Uterus (tissue), 4 donors: ENCODE measurements around the gene RIMS1. TPM values are rescaled to one million over a fixed set of nuclear protein-coding genes. Genes with fewer than 3 reads are reported as not detected.

Experiments
- DNase-seq, 2 donors: peaks; one replicate each; pipeline ENCODE4 v3.0.0-alpha.2; 2019 to 2020
- H3K27ac ChIP-seq, 2 donors: fragments of 200-600 bp; sonication (generic); 1 replicate in 1 of 2; 2 replicates in 1 of 2; pipeline ENCODE4 v1.5.1; 2016 to 2018
- H3K27me3 ChIP-seq, 2 donors: fragments of 200-600 bp; sonication (generic); one replicate each; pipeline ENCODE4 v1.5.1; 2018 to 2019; ENCODE audit warnings: control low read depth in 1 of 2
- H3K36me3 ChIP-seq, 2 donors: fragments of 200-600 bp; sonication (generic); one replicate each; pipeline ENCODE4 v1.5.1; 2019; ENCODE audit warnings: control low read depth in 1 of 2
- H3K4me1 ChIP-seq, 2 donors: fragments of 200-600 bp; sonication (generic); one replicate each; pipeline ENCODE4 v1.5.1; 2018 to 2019; ENCODE audit warnings: control low read depth in 1 of 2
- H3K4me3 ChIP-seq, 2 donors: fragments of 200-600 bp; sonication (generic); 1 replicate in 1 of 2; 2 replicates in 1 of 2; pipeline ENCODE4 v1.5.1; 2018 to 2019; ENCODE audit warnings: mild to moderate bottlenecking in 1 of 2
- H3K9me3 ChIP-seq, 2 donors: fragments of 200-600 bp; sonication (generic); one replicate each; pipeline ENCODE4 v1.5.1; 2019; ENCODE audit warnings: control low read depth in 1 of 2
- POLR2A ChIP-seq, 2 donors: fragments of 450-650 bp; IDR thresholded peaks; one replicate each; pipeline ENCODE4 v1.6.1; 2016; ENCODE audit warnings: antibody characterized with exemption in 2 of 2, mild to moderate bottlenecking in 1 of 2, moderate library complexity in 1 of 2
- intact Hi-C: fragments of 100-400 bp; cut with DNase I; formaldehyde crosslinking; loops from one replicate; pipeline ENCODE4 v1.15.1; 2023; ENCODE audit warnings: low total_unique reads
- total RNA-seq, 4 donors: library from RNA; depleted of rRNA in 3 of 4; stranded (reverse); fragments of >200 nt in 3 of 4; gene quantifications; one replicate each; pipeline versions ENCODE4 v1.1.0 to v1.2.4, GENCODE V29; 2014 to 2023
- TF ChIP-seq, protein P1 (sequence below), 4 experiments: fragments of 200-600 bp in 2 of 4; fragments of 450-650 bp in 2 of 4; sonication (generic) in 2 of 4; IDR thresholded peaks; one replicate each; pipeline ENCODE4 v1.5.1; 2016 to 2019; ENCODE audit warnings: antibody characterized with exemption in 4 of 4, mild to moderate bottlenecking in 2 of 4, moderate library complexity in 1 of 4
- donor health status: DM: yes; HTN: yes; CAD: no.

The RIMS1 gene
- total RNA-seq, 4 donors from 2014 or later, result 0.88 to 24.9 TPM; not detected in 2

DNA sequence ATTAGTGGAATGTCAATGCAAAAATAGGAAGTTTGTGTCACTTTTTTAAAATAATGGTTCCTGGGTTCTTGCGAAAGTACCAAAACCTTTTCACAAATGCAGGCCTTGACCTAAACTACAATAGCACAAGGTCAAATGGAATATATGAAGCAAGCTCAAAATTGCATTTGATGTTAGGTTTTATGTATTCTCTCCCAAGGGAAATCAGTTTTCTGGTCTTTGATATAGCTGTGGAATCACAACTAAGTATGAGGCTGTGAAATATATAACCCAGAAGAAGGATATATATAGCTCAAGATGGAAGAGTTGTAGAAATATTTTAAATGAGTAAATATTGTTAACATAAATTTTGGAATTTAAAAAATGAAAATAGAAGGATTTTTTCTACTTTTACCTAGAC lies 327.3 kb downstream of the RIMS1 start:
- H3K9me3 ChIP-seq, result no peaks in the 10 kb centered on the region
- no peak for DNase-seq
- H3K4me1 ChIP-seq, result no peaks in the 10 kb centered on the region
- H3K36me3 ChIP-seq, result no peaks in the 10 kb centered on the region
- no peak overlapping the region for H3K27ac ChIP-seq
- intact Hi-C loops, result no loop called here
- no peak overlapping the region for H3K4me3 ChIP-seq
- TF ChIP-seq, protein P1, sequence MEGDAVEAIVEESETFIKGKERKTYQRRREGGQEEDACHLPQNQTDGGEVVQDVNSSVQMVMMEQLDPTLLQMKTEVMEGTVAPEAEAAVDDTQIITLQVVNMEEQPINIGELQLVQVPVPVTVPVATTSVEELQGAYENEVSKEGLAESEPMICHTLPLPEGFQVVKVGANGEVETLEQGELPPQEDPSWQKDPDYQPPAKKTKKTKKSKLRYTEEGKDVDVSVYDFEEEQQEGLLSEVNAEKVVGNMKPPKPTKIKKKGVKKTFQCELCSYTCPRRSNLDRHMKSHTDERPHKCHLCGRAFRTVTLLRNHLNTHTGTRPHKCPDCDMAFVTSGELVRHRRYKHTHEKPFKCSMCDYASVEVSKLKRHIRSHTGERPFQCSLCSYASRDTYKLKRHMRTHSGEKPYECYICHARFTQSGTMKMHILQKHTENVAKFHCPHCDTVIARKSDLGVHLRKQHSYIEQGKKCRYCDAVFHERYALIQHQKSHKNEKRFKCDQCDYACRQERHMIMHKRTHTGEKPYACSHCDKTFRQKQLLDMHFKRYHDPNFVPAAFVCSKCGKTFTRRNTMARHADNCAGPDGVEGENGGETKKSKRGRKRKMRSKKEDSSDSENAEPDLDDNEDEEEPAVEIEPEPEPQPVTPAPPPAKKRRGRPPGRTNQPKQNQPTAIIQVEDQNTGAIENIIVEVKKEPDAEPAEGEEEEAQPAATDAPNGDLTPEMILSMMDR (IDR thresholded peaks at IDR 0.05), result no peak
- no peak for TF ChIP-seq POLR2A (IDR thresholded peaks at IDR 0.05)
- H3K27me3 ChIP-seq, result no peaks in the 10 kb centered on the region

DNA sequence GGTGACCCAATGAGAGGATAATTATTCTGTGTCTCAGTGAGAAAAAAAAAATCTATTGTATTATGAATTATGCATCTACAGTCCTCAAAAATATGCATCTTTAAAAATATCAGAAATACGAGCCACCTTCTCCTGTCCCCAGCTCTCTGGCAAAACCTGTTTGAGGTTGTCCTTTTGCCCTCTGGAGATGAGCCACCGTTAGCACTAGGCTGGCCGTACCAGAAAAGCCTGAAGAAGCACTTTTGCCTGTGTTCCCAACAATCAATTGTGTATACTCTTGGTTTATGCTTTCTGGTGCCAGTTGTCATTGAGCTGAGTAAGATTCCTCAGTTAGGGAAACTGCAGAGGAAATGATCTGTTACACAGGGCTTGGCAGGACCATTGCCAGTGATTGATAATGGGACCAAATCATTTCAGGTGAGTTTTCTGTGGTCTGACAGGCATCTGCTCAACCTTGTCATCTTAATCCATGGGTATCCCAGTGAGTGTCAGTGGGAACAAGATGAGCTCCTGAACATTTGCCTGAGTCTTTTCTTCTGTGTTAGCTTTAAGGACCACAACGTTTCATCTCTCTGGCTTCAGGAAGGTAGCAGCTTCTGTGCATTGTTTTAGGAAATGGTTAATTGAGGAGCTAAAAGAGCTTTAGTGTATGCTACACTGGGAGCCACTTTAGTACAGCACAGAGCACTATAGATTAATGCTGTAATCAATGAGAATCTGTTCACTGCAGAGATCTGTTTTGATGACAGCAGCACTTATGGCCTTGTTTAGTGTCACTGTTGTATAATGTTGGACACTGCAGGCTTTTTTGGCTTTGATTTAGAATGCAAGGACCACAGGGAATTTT lies 330.1 kb downstream of the RIMS1 start:
- TF ChIP-seq, protein P1 (IDR thresholded peaks at IDR 0.05), result no peak
- TF ChIP-seq POLR2A (IDR thresholded peaks at IDR 0.05), result no peak
- H3K27ac ChIP-seq, result no peak overlapping the region
- no peak overlapping the region for H3K4me3 ChIP-seq
- H3K4me1 ChIP-seq, result no peaks in the 10 kb centered on the region
- intact Hi-C loops, result no loop called here
- no peaks in the 10 kb centered on the region for H3K27me3 ChIP-seq
- H3K9me3 ChIP-seq, result no peaks in the 10 kb centered on the region
- no peaks in the 10 kb centered on the region for H3K36me3 ChIP-seq
- DNase-seq, result no peak

DNA sequence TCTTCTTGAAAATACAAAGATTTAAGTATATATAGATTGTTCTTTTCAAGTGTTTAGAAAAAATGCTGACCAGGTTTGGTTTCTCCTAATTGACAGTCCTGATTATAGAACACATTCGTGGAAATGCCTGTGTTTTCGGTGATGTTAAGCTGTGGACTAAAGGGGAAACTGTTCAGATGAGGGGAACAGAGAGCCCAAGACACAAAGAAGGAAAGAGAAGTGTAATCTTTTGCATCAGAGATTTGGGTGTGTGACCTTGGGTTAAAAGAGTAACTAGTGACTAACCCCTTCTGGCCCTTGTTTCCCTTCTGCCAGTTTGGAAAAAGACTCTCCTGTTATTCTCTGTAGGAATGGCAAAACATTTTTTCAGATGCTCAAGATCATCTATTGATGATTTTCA lies 331.3 kb downstream of the RIMS1 start:
- no peaks in the 10 kb centered on the region for H3K36me3 ChIP-seq
- TF ChIP-seq, protein P1 (IDR thresholded peaks at IDR 0.05), result no peak
- no peak for TF ChIP-seq POLR2A (IDR thresholded peaks at IDR 0.05)
- H3K4me3 ChIP-seq, result no peak overlapping the region
- H3K27me3 ChIP-seq, result no peaks in the 10 kb centered on the region
- no peak for DNase-seq
- H3K4me1 ChIP-seq, result no peaks in the 10 kb centered on the region
- H3K9me3 ChIP-seq, result no peaks in the 10 kb centered on the region
- intact Hi-C loops, result no loop called here
- no peak overlapping the region for H3K27ac ChIP-seq

DNA sequence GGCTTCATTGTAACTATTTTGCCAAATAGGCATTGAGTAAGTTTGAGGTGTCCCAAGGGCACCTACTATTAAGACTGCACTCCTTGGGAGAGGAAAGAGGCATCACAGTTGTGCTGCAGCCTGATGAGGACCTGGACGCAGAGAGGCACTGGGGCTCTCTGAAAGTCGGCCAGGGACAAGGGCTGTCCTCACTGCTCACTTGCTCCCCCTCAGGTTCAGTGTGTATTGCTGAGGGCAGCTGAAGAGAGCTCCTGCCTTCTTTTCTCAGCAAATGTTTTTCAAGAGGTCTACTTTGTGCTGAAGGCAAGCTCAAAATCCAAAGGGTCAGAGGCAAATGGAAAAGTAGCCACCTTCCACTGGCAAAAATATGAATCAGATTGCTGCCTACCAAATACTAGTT lies 331.8 kb downstream of the RIMS1 start:
- Histone ChIP-seq H3K4me3 (no peak overlapping the region), H3K9me3 (no peaks in the 10 kb centered on the region), H3K36me3 (no peaks in the 10 kb centered on the region), H3K27me3 (no peaks in the 10 kb centered on the region), H3K4me1 (no peaks in the 10 kb centered on the region), H3K27ac (no peak overlapping the region)
- no peak for DNase-seq
- TF ChIP-seq, protein P1 (IDR thresholded peaks at IDR 0.05), result no peak
- no peak for TF ChIP-seq POLR2A (IDR thresholded peaks at IDR 0.05)
- intact Hi-C loops, result no loop called here

DNA sequence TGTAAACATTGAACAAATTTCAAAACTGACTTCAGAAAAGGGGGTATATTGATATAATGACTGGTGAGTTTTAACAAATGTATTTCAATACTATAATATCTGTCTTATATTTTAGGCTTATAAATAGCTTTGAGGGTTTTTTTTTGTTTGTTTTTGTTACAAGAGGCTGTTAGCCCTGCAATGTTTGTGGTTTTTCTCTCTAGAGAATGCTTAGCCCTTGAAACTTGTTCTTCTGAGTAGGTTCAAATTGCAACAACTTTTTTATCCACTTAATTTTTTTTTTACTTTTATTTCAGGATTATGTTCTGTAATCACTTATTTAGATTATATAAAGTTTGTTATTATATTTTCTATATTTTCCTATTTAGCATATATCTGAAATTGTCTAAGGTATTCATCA lies 333.2 kb downstream of the RIMS1 start:
- TF ChIP-seq, protein P1 (IDR thresholded peaks at IDR 0.05), result no peak
- no peak for TF ChIP-seq POLR2A (IDR thresholded peaks at IDR 0.05)

More for the DNA sequence above, 333.2 kb downstream of the RIMS1 start:
- DNase-seq, result no peak
- Histone ChIP-seq H3K9me3 (no peaks in the 10 kb centered on the region), H3K36me3 (no peaks in the 10 kb centered on the region), H3K27ac (no peak overlapping the region), H3K4me3 (no peak overlapping the region), H3K4me1 (no peaks in the 10 kb centered on the region), H3K27me3 (no peaks in the 10 kb centered on the region)
- intact Hi-C loops, result no loop called here
